Keratinocyte (primary cell): Measurements from ENCODE around the gene TBC1D5. TPM values are rescaled to one million over a fixed set of nuclear protein-coding genes. Genes with fewer than 3 reads are reported as not detected.

Experiments
- DNase-seq: peaks from one replicate; pipeline ENCODE4 v3.0.0-alpha.2; 2011; ENCODE audit warnings: low read depth, missing footprints, low spot score
- FAIRE-seq: peaks from 2 replicates; lab custom pipeline; 2011; peaks lifted over from hg19 to GRCh38; lab: Jason Lieb, UNC
- H2AFZ ChIP-seq: 2 replicates; pipeline ENCODE4 v1.6.0; 2012; ENCODE audit warnings: low read length, control low read depth, inconsistent platforms; ENCODE audit not compliant: control insufficient read depth
- H3K27ac ChIP-seq: 2 replicates; pipeline ENCODE4 v1.5.1; 2011; ENCODE audit warnings: low read length; ENCODE audit not compliant: control insufficient read depth, insufficient read depth
- H3K27me3 ChIP-seq: 3 replicates; pipeline ENCODE4 v1.6.0; 2011; ENCODE audit warnings: low read length; ENCODE audit not compliant: control insufficient read depth, insufficient read depth; ENCODE audit errors: extremely low read depth
- H3K36me3 ChIP-seq, 2 experiments: 2 replicates in 1 of 2; 3 replicates in 1 of 2; pipeline ENCODE4 v1.5.1; 2011; ENCODE audit warnings: low read length in 2 of 2, mild to moderate bottlenecking in 1 of 2; ENCODE audit not compliant: control insufficient read depth in 2 of 2, insufficient read depth in 2 of 2; ENCODE audit errors: extremely low read depth in 1 of 2
- H3K4me1 ChIP-seq: 3 replicates; pipeline ENCODE4 v1.5.1; 2011; ENCODE audit warnings: low read length; ENCODE audit not compliant: control insufficient read depth, insufficient read depth; ENCODE audit errors: extremely low read depth
- H3K4me2 ChIP-seq: 3 replicates; pipeline ENCODE4 v1.6.0; 2011; ENCODE audit warnings: low read depth, low read length; ENCODE audit not compliant: control insufficient read depth, insufficient read depth; ENCODE audit errors: extremely low read depth
- H3K4me3 ChIP-seq, 3 experiments: fragments of 200-600 bp in 1 of 3; sonication (generic) in 1 of 3; 2 replicates in 2 of 3; 3 replicates in 1 of 3; pipeline ENCODE4 v1.5.1; 2011 to 2016; ENCODE audit warnings: low read length in 3 of 3, mild to moderate bottlenecking in 3 of 3, control low read depth in 2 of 3, inconsistent platforms in 1 of 3, low read depth in 1 of 3, mixed read lengths in 1 of 3, mixed run types in 1 of 3, moderate library complexity in 1 of 3; ENCODE audit not compliant: control insufficient read depth in 2 of 3, insufficient read depth in 2 of 3; ENCODE audit errors: extremely low read depth in 1 of 3
- H3K79me2 ChIP-seq: 2 replicates; pipeline ENCODE4 v1.6.0; 2012; ENCODE audit warnings: low read length; ENCODE audit not compliant: control insufficient read depth, insufficient read depth
- H3K9ac ChIP-seq: 3 replicates; pipeline ENCODE4 v1.6.0; 2011; ENCODE audit warnings: low read length; ENCODE audit not compliant: control insufficient read depth, insufficient read depth; ENCODE audit errors: extremely low read depth
- H3K9me1 ChIP-seq: 3 replicates; pipeline ENCODE4 v1.6.0; 2011; ENCODE audit warnings: low read length; ENCODE audit not compliant: control insufficient read depth, insufficient read depth; ENCODE audit errors: extremely low read depth
- H3K9me3 ChIP-seq: 2 replicates; pipeline ENCODE4 v1.5.1; 2012; ENCODE audit warnings: low read depth, low read length; ENCODE audit not compliant: control insufficient read depth
- H4K20me1 ChIP-seq: 3 replicates; pipeline ENCODE4 v1.6.0; 2011; ENCODE audit warnings: low read length; ENCODE audit not compliant: control insufficient read depth, insufficient read depth; ENCODE audit errors: extremely low read depth
- CTCF ChIP-seq, 3 experiments: IDR thresholded peaks in 1 of 3; conservative IDR thresholded peaks in 1 of 3; optimal IDR thresholded peaks in 1 of 3; 2 replicates in 2 of 3; 3 replicates in 1 of 3; pipeline versions ENCODE3 to v1.5.1; 2011; ENCODE audit warnings: low read length in 3 of 3, mild to moderate bottlenecking in 3 of 3, moderate library complexity in 2 of 3, control low read depth in 1 of 3, inconsistent platforms in 1 of 3; ENCODE audit not compliant: insufficient read depth in 2 of 3; ENCODE audit errors: extremely low read depth in 1 of 3
- EZH2 ChIP-seq: IDR thresholded peaks from one replicate; pipeline ENCODE4 v1.6.1; 2012; ENCODE audit warnings: inconsistent platforms, mild to moderate bottlenecking, low read length, moderate library complexity
- dilution Hi-C: fragments of 300-500 bp; cut with MboI; formaldehyde crosslinking; loops from one replicate; pipeline ENCODE4 v1.7.0; 2020; ENCODE audit warnings: low sequenced_read_pairs; ENCODE audit not compliant: extremely low pct_ligation_motif_present
- polyA plus RNA-seq, 5 experiments: library from polyadenylated mRNA; depleted of rRNA in 3 of 5; stranded (reverse) in 3 of 5; stranded (forward) in 1 of 5; unstranded in 1 of 5; fragments of >200 nt; gene quantifications; 1 replicate in 1 of 5; 2 replicates in 3 of 5; 3 replicates in 1 of 5; pipeline versions ENCODE4 v1.2.1 to v1.2.3, GENCODE V29; 2011 to 2012; ENCODE audit warnings: missing spikeins in 2 of 5, low read depth in 1 of 5, low replicate concordance in 1 of 5

Gene TBC1D5
- polyA plus RNA-seq, 1 donor (not counting 4 experiments of a cell fraction or from before 2014, with no cell fraction given), result 25.8 TPM

DNA sequence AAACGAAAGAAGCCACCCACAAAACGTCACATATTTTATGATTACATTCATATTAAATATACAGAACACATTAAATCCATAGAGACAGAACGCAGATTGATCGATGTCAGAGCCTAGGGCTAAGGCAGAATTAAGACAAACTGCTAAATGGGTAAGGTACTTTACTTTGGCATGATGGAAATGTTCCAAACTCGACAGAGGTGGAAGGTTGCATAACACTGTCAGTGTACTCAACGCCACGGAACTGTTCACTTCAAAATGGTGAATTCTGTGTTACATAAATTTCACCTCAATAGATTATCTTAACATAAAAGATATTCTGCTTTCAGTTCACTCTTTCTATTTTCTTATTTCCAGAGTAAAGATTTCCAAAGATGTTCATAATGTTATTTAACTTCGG lies 158.4 kb downstream of the TBC1D5 start:
- H3K4me2 ChIP-seq, result no peak overlapping the region
- TF ChIP-seq CTCF (optimal IDR thresholded peaks at IDR 0.05 in 1 of 3, IDR thresholded peaks at IDR 0.05 in 1 of 3, conservative IDR thresholded peaks at IDR 0.05 in 1 of 3; ENCODE audit: extremely low read depth in 1 of 3, insufficient read depth in 2 of 3, low read length in 3 of 3) (no peak), EZH2 (no peak)
- DNase-seq, result no peak
- no peaks in the 10 kb centered on the region for H3K9me1 ChIP-seq
- H3K27me3 ChIP-seq, result no peaks in the 10 kb centered on the region
- dilution Hi-C loops, result no loop called here
- H3K9ac ChIP-seq, result no peak overlapping the region
- no peak overlapping the region for H3K4me3 ChIP-seq
- H4K20me1 ChIP-seq, result no peaks in the 10 kb centered on the region
- no peaks in the 10 kb centered on the region for H3K36me3 ChIP-seq
- H3K4me1 ChIP-seq, result peaks cover 29% of the 10 kb centered on the region
- H3K9me3 ChIP-seq, result no peaks in the 10 kb centered on the region
- H2AFZ ChIP-seq, result no peak overlapping the region
- FAIRE-seq, result no peak
- no peaks in the 10 kb centered on the region for H3K79me2 ChIP-seq
- no peak overlapping the region for H3K27ac ChIP-seq

GRCh38 chr3:17583530-17583929 lies 158.9 kb downstream of the TBC1D5 start:
- FAIRE-seq (no peak), DNase-seq (no peak)
- dilution Hi-C loops, result no loop called here

More at GRCh38 chr3:17583530-17583929, 158.9 kb downstream of the TBC1D5 start:
- H3K27ac ChIP-seq, result no peak overlapping the region
- no peak for TF ChIP-seq CTCF (optimal IDR thresholded peaks at IDR 0.05 in 1 of 3, IDR thresholded peaks at IDR 0.05 in 1 of 3, conservative IDR thresholded peaks at IDR 0.05 in 1 of 3; ENCODE audit: extremely low read depth in 1 of 3, insufficient read depth in 2 of 3, low read length in 3 of 3)
- no peak for TF ChIP-seq EZH2
- no peaks in the 10 kb centered on the region for H3K27me3 ChIP-seq
- H4K20me1 ChIP-seq, result no peaks in the 10 kb centered on the region
- no peaks in the 10 kb centered on the region for H3K9me3 ChIP-seq
- no peak overlapping the region for H3K4me3 ChIP-seq
- no peak overlapping the region for H2AFZ ChIP-seq
- peaks cover 34% of the 10 kb centered on the region for H3K4me1 ChIP-seq
- H3K9me1 ChIP-seq, result no peaks in the 10 kb centered on the region
- H3K79me2 ChIP-seq, result no peaks in the 10 kb centered on the region
- no peak overlapping the region for H3K4me2 ChIP-seq
- H3K9ac ChIP-seq, result no peak overlapping the region
- no peaks in the 10 kb centered on the region for H3K36me3 ChIP-seq
